Adrenal gland (tissue), 12 donors: ENCODE results near the gene FRMD3. TPM values are rescaled to one million over a fixed set of nuclear protein-coding genes. Genes with fewer than 3 reads are reported as not detected.

ENCODE experiments used
- DNase-seq, 7 donors: peaks; one replicate each; pipeline ENCODE4 v3.0.0-alpha.2; 2019 to 2020
- H3K27ac ChIP-seq, 5 donors: fragments of 200-600 bp; sonication (generic) in 4 of 5; 1 replicate in 3 of 5; 2 replicates in 2 of 5; pipeline versions ENCODE4 v1.5.1 to v1.8.0; 2016 to 2020; ENCODE audit warnings: mild to moderate bottlenecking in 1 of 5
- H3K27me3 ChIP-seq: fragments of 200-600 bp; 2 replicates; pipeline ENCODE4 v1.8.0; 2021
- H3K36me3 ChIP-seq, 2 donors: fragments of 200-600 bp; replicated peaks in 1 of 2; 1 replicate in 1 of 2; 2 replicates in 1 of 2; pipeline versions ENCODE4 v1.5.1 to v1.8.0; 2018 to 2022
- H3K4me1 ChIP-seq, 2 donors: fragments of 200-600 bp; replicated peaks in 1 of 2; 1 replicate in 1 of 2; 2 replicates in 1 of 2; pipeline versions ENCODE4 v1.5.1 to v1.8.0; 2018 to 2021
- H3K4me3 ChIP-seq, 4 donors: fragments of 200-600 bp; sonication (generic) in 3 of 4; one replicate each; pipeline ENCODE4 v1.5.1; 2016 to 2018
- H3K9me3 ChIP-seq, 3 donors: fragments of 200-600 bp; sonication (generic) in 1 of 3; replicated peaks in 1 of 3; 1 replicate in 2 of 3; 2 replicates in 1 of 3; pipeline versions ENCODE4 v1.5.1 to v1.8.0; 2016 to 2021
- CTCF ChIP-seq, 6 experiments: fragments of 450-650 bp in 4 of 6; fragments of 200-600 bp in 2 of 6; sonication (generic) in 1 of 6; IDR thresholded peaks; 1 replicate in 5 of 6; 2 replicates in 1 of 6; pipeline versions ENCODE4 v1.5.1 to v1.8.0; 2016 to 2021; ENCODE audit warnings: antibody characterized with exemption in 6 of 6, mild to moderate bottlenecking in 2 of 6, moderate library complexity in 1 of 6
- POLR2A ChIP-seq, 2 donors: fragments of 450-650 bp; IDR thresholded peaks; one replicate each; pipeline ENCODE4 v1.6.1; 2017; ENCODE audit warnings: antibody characterized with exemption in 2 of 2, mild to moderate bottlenecking in 2 of 2, moderate library complexity in 1 of 2
- WGBS, 4 donors: extraction: QIAGEN DNeasy Blood & Tissue Kit in 2 of 4; methylation state at CpG; one replicate each; pipeline versions ENCODE4 v1.1.5 to v1.1.7; 2013 to 2017; 5-methylcytosine and 5-hydroxymethylcytosine counted together
- intact Hi-C, 2 donors: fragments of 100-400 bp; cut with DNase I; formaldehyde crosslinking; loops; one replicate each; pipeline versions ENCODE4 v1.14.1 to v1.15.0; 2022 to 2023
- polyA plus RNA-seq, 3 donors: library from polyadenylated mRNA; stranded (reverse); fragments of 200-250 nt in 2 of 3; fragments of 350-450 nt in 1 of 3; fragmentation: Illumina TruSeq in 1 of 3; extraction: RNeasy Lipid Tissue Mini Kit (QIAGEN cat#74804) in 1 of 3; gene quantifications; one replicate each; pipeline ENCODE4 v1.2.3, GENCODE V29; 2013 to 2014
- total RNA-seq, 9 donors: library from RNA; depleted of rRNA in 4 of 9; stranded (reverse); fragments of >200 nt in 4 of 9; fragments of 120-200 nt in 1 of 9; fragmentation: NEBNext Ultra II Directional in 1 of 9; extraction: Animal tissue kit (Norgen Biotek cat#: 25700) in 1 of 9; gene quantifications; one replicate each; pipeline versions ENCODE4 v1.1.0 to v1.2.4, GENCODE V29; 2013 to 2023
- donor health status: healthy with polysubstance abuse.
- donor health status: Bipolar disorder and iron deficiency.
- donor health status: DM: yes; HTN: yes; CAD: no.
- donor health status: DM: no; HTN: no; CAD: no.
- donor health status: DM: no; HTN: no; CAD: no.
- donor health status: DM: yes; HTN: yes; CAD: no.

The FRMD3 gene
- total and polyA plus RNA-seq, 12 donors, result 1.8 to 32.9 (median 13.6) TPM

DNA sequence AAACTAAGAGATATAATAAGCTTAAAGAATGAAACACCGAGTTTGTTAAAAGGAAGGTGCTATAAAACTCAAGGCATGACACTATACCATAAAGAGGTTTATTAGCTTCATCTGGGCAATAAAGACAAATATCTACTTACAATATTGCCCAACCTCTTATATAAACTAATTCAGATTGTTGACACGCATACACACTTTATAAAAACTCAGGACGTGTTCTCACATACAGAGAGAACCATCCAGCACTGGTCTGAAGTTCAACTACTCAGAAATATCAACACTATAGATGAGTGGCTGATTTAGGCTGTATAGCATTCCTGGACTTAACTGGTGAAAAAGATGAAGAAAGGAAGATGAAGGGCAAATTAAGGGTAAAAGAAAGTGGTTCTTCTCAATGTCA lies 81.2 kb downstream of the FRMD3 start:
- no peaks in the 10 kb centered on the region for H3K27me3 ChIP-seq
- DNase-seq, result no peak
- 90 to 97% (median 92%) methylated on average over 3 of the region's 3 CpGs for WGBS, 4 donors
- no peak overlapping the region for H3K4me3 ChIP-seq
- no peak overlapping the region for H3K27ac ChIP-seq
- no peaks in the 10 kb centered on the region for H3K4me1 ChIP-seq
- H3K9me3 ChIP-seq, result no peaks in the 10 kb centered on the region
- H3K36me3 ChIP-seq, result no peaks in the 10 kb centered on the region
- TF ChIP-seq POLR2A (IDR thresholded peaks at IDR 0.05), result no peak
- TF ChIP-seq CTCF (IDR thresholded peaks at IDR 0.05), result no peak
- intact Hi-C loops, result no loop called here

DNA sequence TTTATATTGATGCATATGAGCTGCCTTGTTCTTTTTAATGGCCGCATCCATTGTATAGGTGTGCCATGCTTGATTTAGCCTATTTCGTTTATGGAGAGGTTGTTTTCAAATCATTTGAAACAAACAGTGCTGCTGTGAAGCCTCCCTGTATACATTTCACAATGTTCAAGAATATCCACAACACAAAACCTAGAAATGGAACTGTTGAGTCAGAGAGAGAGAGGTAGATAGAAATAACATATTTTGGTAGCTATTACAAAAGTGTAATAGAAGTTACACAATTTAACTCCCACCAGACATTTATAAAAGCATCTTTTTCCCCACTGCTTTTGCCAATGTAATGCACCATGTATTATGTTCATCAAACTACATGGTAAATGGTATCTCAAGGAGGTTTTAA lies 82.0 kb downstream of the FRMD3 start:
- 87 to 95% (median 89%) methylated on average over 2 of the region's 2 CpGs for WGBS, 4 donors
- intact Hi-C loops, result no loop called here
- Histone ChIP-seq H3K4me3 (no peak overlapping the region), H3K9me3 (no peaks in the 10 kb centered on the region), H3K27me3 (no peaks in the 10 kb centered on the region), H3K4me1 (no peaks in the 10 kb centered on the region), H3K27ac (no peak overlapping the region), H3K36me3 (no peaks in the 10 kb centered on the region)
- no peak for DNase-seq
- TF ChIP-seq POLR2A (IDR thresholded peaks at IDR 0.05) (no peak), CTCF (IDR thresholded peaks at IDR 0.05) (no peak)

DNA sequence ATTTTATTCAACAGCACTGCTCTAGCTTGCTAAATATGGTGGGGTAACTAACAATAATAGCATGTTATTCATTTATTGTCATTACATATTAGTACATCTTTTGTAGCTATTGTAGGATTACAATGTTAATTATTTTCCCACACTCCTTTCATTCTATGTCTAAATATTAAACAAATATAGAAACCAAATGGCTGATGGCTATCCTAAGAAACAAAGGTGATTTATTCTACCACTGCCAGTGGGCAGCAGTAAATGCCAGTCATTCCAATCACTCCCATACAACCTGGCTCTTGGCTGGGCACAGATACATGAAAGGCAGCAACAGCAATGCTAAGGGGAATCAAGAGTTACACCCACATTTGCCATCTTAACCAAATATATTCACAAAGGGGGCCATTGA lies 84.1 kb downstream of the FRMD3 start:
- Histone ChIP-seq H3K9me3 (no peaks in the 10 kb centered on the region), H3K4me1 (peaks cover 0 to 7% of the 10 kb centered on the region in 2 donors), H3K27ac (no peak overlapping the region), H3K4me3 (no peak overlapping the region), H3K27me3 (no peaks in the 10 kb centered on the region), H3K36me3 (no peaks in the 10 kb centered on the region)
- intact Hi-C loops, result no loop called here
- DNase-seq, result no peak
- no peak for TF ChIP-seq CTCF (IDR thresholded peaks at IDR 0.05)
- TF ChIP-seq POLR2A (IDR thresholded peaks at IDR 0.05), result no peak

DNA sequence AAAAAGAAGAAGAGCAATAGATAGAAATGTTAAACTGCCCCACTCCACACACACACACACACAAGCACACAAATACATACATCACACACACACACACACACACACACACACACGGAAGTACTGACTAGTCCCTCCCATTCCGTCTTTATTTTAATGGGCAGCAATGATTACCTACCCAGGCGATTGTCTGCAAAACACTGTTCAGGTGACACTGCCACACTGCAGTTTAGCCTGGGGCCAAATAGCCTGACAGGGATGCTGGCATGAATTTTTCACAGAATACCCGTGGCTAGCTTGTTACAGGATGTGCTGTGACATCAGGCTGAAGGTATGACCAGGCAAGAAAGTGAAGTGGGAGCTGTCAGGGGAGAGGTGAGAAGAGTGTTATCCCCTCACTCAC lies 86.9 kb downstream of the FRMD3 start:
- WGBS, 4 donors, result 76 to 87% (median 84%) methylated on average over 4 of the region's 4 CpGs
- H3K4me3 ChIP-seq, result no peak overlapping the region
- no peak for TF ChIP-seq CTCF (IDR thresholded peaks at IDR 0.05)
- no peak for TF ChIP-seq POLR2A (IDR thresholded peaks at IDR 0.05)
- no peak overlapping the region for H3K27ac ChIP-seq
- H3K36me3 ChIP-seq, result no peaks in the 10 kb centered on the region
- H3K27me3 ChIP-seq, result no peaks in the 10 kb centered on the region
- DNase-seq, result no peak
- H3K4me1 ChIP-seq, result peaks cover 8 to 18% of the 10 kb centered on the region in 2 donors
- intact Hi-C loops, result no loop called here
- no peaks in the 10 kb centered on the region for H3K9me3 ChIP-seq
